Stomach smooth muscle (tissue), 2 donors: ENCODE data around the gene RAB3C.
"Not testable (repeated sequence)": the region's sequence is repeated elsewhere in the genome, so short reads cannot be mapped to it uniquely, and the experiment has no call there.

Source experiments
- H3K27ac ChIP-seq: one replicate; pipeline ENCODE4 v1.7.0; 2013; ENCODE audit warnings: mild to moderate bottlenecking, low read length, inconsistent platforms
- H3K27me3 ChIP-seq, 2 donors: one replicate each; pipeline ENCODE4 v1.7.0; 2013; ENCODE audit warnings: low read length in 2 of 2; ENCODE audit not compliant: insufficient read depth in 2 of 2, control insufficient read depth in 1 of 2
- H3K36me3 ChIP-seq, 2 donors: one replicate each; pipeline ENCODE4 v1.7.0; 2013; ENCODE audit warnings: low read length in 2 of 2; ENCODE audit not compliant: control insufficient read depth in 2 of 2, insufficient read depth in 2 of 2
- H3K4me1 ChIP-seq: one replicate; pipeline ENCODE4 v1.7.0; 2013; ENCODE audit warnings: low read length; ENCODE audit not compliant: control insufficient read depth, insufficient read depth
- H3K4me3 ChIP-seq, 2 donors: one replicate each; pipeline ENCODE4 v1.7.0; 2013; ENCODE audit warnings: low read length in 2 of 2
- H3K9ac ChIP-seq, 2 donors: one replicate each; pipeline ENCODE4 v1.7.0; 2013; ENCODE audit warnings: low read length in 2 of 2, mild to moderate bottlenecking in 1 of 2
- H3K9me3 ChIP-seq, 2 donors: one replicate each; pipeline ENCODE4 v1.7.0; 2013; ENCODE audit warnings: low read length in 2 of 2; ENCODE audit not compliant: control insufficient read depth in 2 of 2
- donor health status: healthy.
- donor health status: Pancreatic carcinoma.

Gene RAB3C

GRCh38 chr5:58703925-58704555, 121.2 kb downstream of the RAB3C start:
- no peak overlapping the region for H3K9ac ChIP-seq
- no peaks in the 10 kb centered on the region for H3K9me3 ChIP-seq
- H3K4me3 ChIP-seq: no peak overlapping the region
- H3K4me1 ChIP-seq: no peaks in the 10 kb centered on the region
- H3K36me3 ChIP-seq: no peaks in the 10 kb centered on the region
- H3K27me3 ChIP-seq: no peaks in the 10 kb centered on the region
- no peak overlapping the region for H3K27ac ChIP-seq

GRCh38 chr5:58706736-58707135, 123.9 kb downstream of the RAB3C start:
- Histone ChIP-seq H3K4me3 (no peak overlapping the region), H3K9me3 (no peaks in the 10 kb centered on the region), H3K36me3 (no peaks in the 10 kb centered on the region), H3K27me3 (no peaks in the 10 kb centered on the region), H3K4me1 (no peaks in the 10 kb centered on the region), H3K9ac (no peak overlapping the region), H3K27ac (no peak overlapping the region)

GRCh38 chr5:58708456-58708855, 125.6 kb downstream of the RAB3C start:
- Histone ChIP-seq H3K27ac (no peak overlapping the region), H3K4me1 (no peaks in the 10 kb centered on the region), H3K36me3 (no peaks in the 10 kb centered on the region), H3K9ac (no peak overlapping the region), H3K27me3 (no peaks in the 10 kb centered on the region), H3K9me3 (no peaks in the 10 kb centered on the region), H3K4me3 (no peak overlapping the region)

- H3K4me1 ChIP-seq, H3K27me3 ChIP-seq, H3K36me3 ChIP-seq, H3K9ac ChIP-seq, H3K27ac ChIP-seq, H3K9me3 ChIP-seq, H3K4me3 ChIP-seq: not testable (repeated sequence)
Measured at GRCh38 chr5:58710425-58710824, 127.5 kb downstream of the RAB3C start.

GRCh38 chr5:58710871-58711270, 128.0 kb downstream of the RAB3C start:
- H3K4me3 ChIP-seq: no peak overlapping the region
- no peaks in the 10 kb centered on the region for H3K4me1 ChIP-seq
- no peak overlapping the region for H3K9ac ChIP-seq
- no peaks in the 10 kb centered on the region for H3K36me3 ChIP-seq
- no peak overlapping the region for H3K27ac ChIP-seq
- H3K27me3 ChIP-seq: no peaks in the 10 kb centered on the region
- no peaks in the 10 kb centered on the region for H3K9me3 ChIP-seq

GRCh38 chr5:58711965-58712364, 129.1 kb downstream of the RAB3C start:
- Histone ChIP-seq H3K9ac (no peak overlapping the region), H3K4me1 (no peaks in the 10 kb centered on the region), H3K27ac (no peak overlapping the region), H3K9me3 (no peaks in the 10 kb centered on the region), H3K36me3 (no peaks in the 10 kb centered on the region), H3K4me3 (no peak overlapping the region), H3K27me3 (no peaks in the 10 kb centered on the region)

GRCh38 chr5:58714046-58714445, 131.2 kb downstream of the RAB3C start:
- no peaks in the 10 kb centered on the region for H3K27me3 ChIP-seq
- no peak overlapping the region for H3K9ac ChIP-seq
- no peak overlapping the region for H3K4me3 ChIP-seq
- no peaks in the 10 kb centered on the region for H3K36me3 ChIP-seq
- H3K9me3 ChIP-seq: no peaks in the 10 kb centered on the region
- no peaks in the 10 kb centered on the region for H3K4me1 ChIP-seq
- H3K27ac ChIP-seq: no peak overlapping the region

- Histone ChIP-seq H3K4me3 (no peak overlapping the region), H3K9me3 (no peaks in the 10 kb centered on the region), H3K27me3 (no peaks in the 10 kb centered on the region), H3K27ac (no peak overlapping the region), H3K36me3 (no peaks in the 10 kb centered on the region), H3K9ac (no peak overlapping the region), H3K4me1 (no peaks in the 10 kb centered on the region)
Measured at GRCh38 chr5:58715997-58716656, 133.3 kb downstream of the RAB3C start.

- no peaks in the 10 kb centered on the region for H3K36me3 ChIP-seq
- no peaks in the 10 kb centered on the region for H3K27me3 ChIP-seq
- H3K27ac ChIP-seq: no peak overlapping the region
- no peaks in the 10 kb centered on the region for H3K9me3 ChIP-seq
- no peaks in the 10 kb centered on the region for H3K4me1 ChIP-seq
- no peak overlapping the region for H3K4me3 ChIP-seq
- H3K9ac ChIP-seq: no peak overlapping the region
Measured at GRCh38 chr5:58716713-58717112, 133.8 kb downstream of the RAB3C start.

GRCh38 chr5:58717303-58718007, 134.6 kb downstream of the RAB3C start:
- no peaks in the 10 kb centered on the region for H3K27me3 ChIP-seq
- H3K9ac ChIP-seq: no peak overlapping the region
- H3K36me3 ChIP-seq: no peaks in the 10 kb centered on the region

More at GRCh38 chr5:58717303-58718007, 134.6 kb downstream of the RAB3C start:
- H3K4me1 ChIP-seq: no peaks in the 10 kb centered on the region
- H3K4me3 ChIP-seq: no peak overlapping the region
- H3K9me3 ChIP-seq: no peaks in the 10 kb centered on the region
- no peak overlapping the region for H3K27ac ChIP-seq
